ENCODE data around the gene ARHGAP26. TPM values are rescaled to one million over a fixed set of nuclear protein-coding genes. Genes with fewer than 3 reads are reported as not detected.

Gene ARHGAP26
- total RNA-seq, 1 experiment from 2014 or later = 65.5 TPM

- H3K4me3 ChIP-seq (ENCODE audit: low read depth in 2 of 2, low read length in 2 of 2) = no peak overlapping the region
- no peaks in the 10 kb centered on the region for H3K27me3 ChIP-seq (ENCODE audit: control insufficient read depth, insufficient read depth, low read length)
- no peaks in the 10 kb centered on the region for H3K9me3 ChIP-seq (ENCODE audit: control insufficient read depth, insufficient read depth, low read depth, low read length)
- TF ChIP-seq TCF7L2 (IDR thresholded peaks at IDR 0.05; ENCODE audit: low read depth, low read length) (no peak), POLR2AphosphoS5 (IDR thresholded peaks at IDR 0.05; ENCODE audit: low read depth, low read length) (no peak), CTCF (IDR thresholded peaks at IDR 0.05) (no peak), REST (IDR thresholded peaks at IDR 0.05; ENCODE audit: insufficient read depth in 1 of 2, low read depth in 2 of 2, low read length in 1 of 2) (no peak), SIN3A (IDR thresholded peaks at IDR 0.05; ENCODE audit: borderline replicate concordance, insufficient read depth, low read depth, low read length) (no peak)
- no peak for DNase-seq (ENCODE audit: low read depth, low spot score)
- CTCF ChIA-PET = no interaction called here
- ATAC-seq = no peak
- no TSS peak for BruUV-seq (replicated peaks)
- POLR2A ChIA-PET = no interaction called here
- in situ Hi-C loops (cut with HindIII; ENCODE audit: low pct_unique_long_range_greater_than_20kb, low sequenced_read_pairs) = no loop called here
- intact Hi-C loops (cut with micrococcal nuclease; ENCODE audit: unreplicated experiment) = no loop called here
- peaks cover 3% of the 10 kb centered on the region for H3K4me1 ChIP-seq (ENCODE audit: control insufficient read depth, insufficient read depth, low read length)
- H3K27ac ChIP-seq (ENCODE audit: low read length) = no peak overlapping the region
- no peaks in the 10 kb centered on the region for H3K36me3 ChIP-seq (ENCODE audit: control insufficient read depth, insufficient read depth, low read length)
These were observed 399.0 kb downstream of the ARHGAP26 start for GRCh38 chr5:143168921-143169810.

- no TSS peak for BruUV-seq (replicated peaks)
- ChIA-PET POLR2A (no interaction called here), CTCF (no interaction called here)
- Histone ChIP-seq H3K27me3 (ENCODE audit: control insufficient read depth, insufficient read depth, low read length) (no peaks in the 10 kb centered on the region), H3K4me3 (ENCODE audit: low read depth in 2 of 2, low read length in 2 of 2) (no peak overlapping the region), H3K9me3 (ENCODE audit: control insufficient read depth, insufficient read depth, low read depth, low read length) (no peaks in the 10 kb centered on the region), H3K4me1 (ENCODE audit: control insufficient read depth, insufficient read depth, low read length) (peaks cover 7% of the 10 kb centered on the region), H3K36me3 (ENCODE audit: control insufficient read depth, insufficient read depth, low read length) (no peaks in the 10 kb centered on the region), H3K27ac (ENCODE audit: low read length) (no peak overlapping the region)
- ATAC-seq (no peak), DNase-seq (ENCODE audit: low read depth, low spot score) (no peak)
- in situ Hi-C loops (cut with HindIII; ENCODE audit: low pct_unique_long_range_greater_than_20kb, low sequenced_read_pairs) (no loop called here), intact Hi-C loops (cut with micrococcal nuclease; ENCODE audit: unreplicated experiment) (no loop called here)
- TF ChIP-seq TCF7L2 (IDR thresholded peaks at IDR 0.05; ENCODE audit: low read depth, low read length) (no peak), SIN3A (IDR thresholded peaks at IDR 0.05; ENCODE audit: borderline replicate concordance, insufficient read depth, low read depth, low read length) (no peak), CTCF (IDR thresholded peaks at IDR 0.05) (no peak), REST (IDR thresholded peaks at IDR 0.05; ENCODE audit: insufficient read depth in 1 of 2, low read depth in 2 of 2, low read length in 1 of 2) (no peak), POLR2AphosphoS5 (IDR thresholded peaks at IDR 0.05; ENCODE audit: low read depth, low read length) (no peak)
These were observed 399.9 kb downstream of the ARHGAP26 start for GRCh38 chr5:143170104-143170503.
